HG02981 (cell line): ENCODE measurements around the gene CAPN15.
"Not testable (repeated sequence)": the region's sequence is repeated elsewhere in the genome, so short reads cannot be mapped to it uniquely, and the experiment has no call there.

Experiments
- ATAC-seq: cut with Tn5 transposase; IDR thresholded peaks from one replicate; pipeline ENCODE4 v1.9.1; 2021; ENCODE audit warnings: mild to moderate bottlenecking, moderate library complexity; ENCODE audit not compliant: unreplicated experiment

Gene CAPN15

DNA sequence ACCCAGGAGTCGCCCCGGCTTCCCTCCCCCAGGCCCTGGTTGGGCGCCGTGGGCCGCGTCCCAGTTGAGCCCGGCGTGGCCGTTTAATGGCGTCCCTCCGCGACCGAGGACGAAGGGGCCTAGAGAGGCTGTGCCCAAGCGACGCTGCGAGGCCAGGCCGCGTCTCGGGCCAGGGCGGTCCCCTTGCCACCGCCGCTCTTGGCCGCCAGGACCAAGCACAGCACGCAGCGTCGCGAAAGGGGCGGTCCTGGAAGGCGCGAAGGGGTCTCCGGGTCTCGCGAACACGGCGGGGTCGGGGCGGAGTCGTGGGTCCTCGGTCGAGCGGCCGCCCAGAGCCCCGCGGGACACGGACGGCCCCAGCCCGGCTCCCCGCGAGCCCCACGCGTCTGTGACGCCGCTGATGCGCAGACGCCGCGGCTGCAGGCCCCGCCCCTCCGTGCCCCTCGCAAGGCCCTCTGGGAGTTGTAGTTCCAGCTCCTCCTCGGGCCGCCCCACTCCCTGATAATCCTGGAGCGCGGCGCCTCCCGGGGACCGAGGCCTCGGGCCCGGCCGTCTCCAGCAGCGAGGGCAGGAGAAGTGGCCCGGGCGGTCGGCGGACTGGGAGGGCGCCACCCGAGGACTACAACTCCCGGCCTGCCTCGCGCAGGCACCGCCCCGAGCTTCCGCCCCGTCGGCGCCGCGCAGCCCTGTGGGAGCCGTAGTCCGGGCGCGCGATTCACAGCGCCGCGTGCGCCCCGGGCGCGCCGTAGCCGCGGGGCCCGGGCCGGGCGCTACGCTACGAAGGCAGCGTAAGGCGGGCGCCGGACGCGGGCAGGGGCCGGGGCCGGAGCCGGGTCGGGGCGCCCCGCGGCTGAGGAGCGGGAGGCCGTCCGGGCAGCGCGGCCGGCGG is at the start of gene CAPN15:
Gene CAPN15, plus strand, starts transcription at position 698 of the 889 bp plus-strand sequence. CDS start 19,127 bp downstream, outside the sequence.
- ATAC-seq = peak; percentile 65

DNA sequence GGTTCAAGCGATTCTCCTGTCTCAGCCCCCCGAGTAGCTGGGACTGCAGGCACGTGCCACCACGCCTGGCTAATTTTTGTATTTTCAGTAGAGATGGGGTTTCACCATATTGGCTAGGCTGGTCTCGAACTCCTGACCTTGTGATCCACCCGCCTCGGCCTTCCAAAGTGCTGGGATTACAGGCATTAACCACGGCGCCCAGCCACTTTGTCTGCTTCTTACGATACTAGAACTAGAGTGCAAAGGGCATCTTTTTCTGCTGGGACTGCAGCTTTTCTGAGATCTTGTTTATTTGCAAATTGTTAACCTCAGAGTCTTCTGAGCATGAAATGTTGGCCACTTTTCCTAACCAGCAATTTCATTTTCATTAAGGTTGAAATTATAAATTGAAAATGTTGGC is 49.2 kb upstream of the CAPN15 start:
- ATAC-seq = not testable (repeated sequence)

DNA sequence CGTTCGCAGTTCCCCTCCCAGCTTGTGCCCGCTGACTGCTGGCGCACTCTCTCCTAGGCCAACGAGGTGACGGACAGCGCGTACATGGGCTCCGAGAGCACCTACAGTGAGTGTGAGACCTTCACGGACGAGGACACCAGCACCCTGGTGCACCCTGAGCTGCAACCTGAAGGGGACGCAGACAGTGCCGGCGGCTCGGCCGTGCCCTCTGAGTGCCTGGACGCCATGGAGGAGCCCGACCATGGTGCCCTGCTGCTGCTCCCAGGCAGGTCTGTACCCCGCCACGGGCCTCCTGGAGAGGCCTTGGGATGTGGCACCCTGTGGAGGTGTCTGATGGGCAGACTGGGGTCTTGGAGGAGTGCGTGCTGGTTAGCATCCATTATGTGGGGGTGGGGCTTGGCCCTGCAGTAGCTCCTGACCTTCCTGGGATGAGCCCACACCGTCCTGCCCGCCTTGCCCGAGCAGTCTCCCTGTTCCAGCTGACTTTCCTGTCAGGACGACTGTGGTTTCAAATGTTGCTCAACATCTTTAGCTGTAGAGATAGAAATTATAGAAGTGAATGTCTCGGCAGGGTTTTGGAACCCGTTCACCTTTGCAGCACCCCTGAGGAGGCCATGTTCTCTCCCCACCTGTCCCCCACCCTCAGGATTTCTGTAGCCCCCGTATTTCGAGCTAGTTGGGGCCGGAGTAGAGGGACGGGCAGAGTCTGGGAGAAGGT is 44.9 kb upstream of the CAPN15 start:
- no peak for ATAC-seq

DNA sequence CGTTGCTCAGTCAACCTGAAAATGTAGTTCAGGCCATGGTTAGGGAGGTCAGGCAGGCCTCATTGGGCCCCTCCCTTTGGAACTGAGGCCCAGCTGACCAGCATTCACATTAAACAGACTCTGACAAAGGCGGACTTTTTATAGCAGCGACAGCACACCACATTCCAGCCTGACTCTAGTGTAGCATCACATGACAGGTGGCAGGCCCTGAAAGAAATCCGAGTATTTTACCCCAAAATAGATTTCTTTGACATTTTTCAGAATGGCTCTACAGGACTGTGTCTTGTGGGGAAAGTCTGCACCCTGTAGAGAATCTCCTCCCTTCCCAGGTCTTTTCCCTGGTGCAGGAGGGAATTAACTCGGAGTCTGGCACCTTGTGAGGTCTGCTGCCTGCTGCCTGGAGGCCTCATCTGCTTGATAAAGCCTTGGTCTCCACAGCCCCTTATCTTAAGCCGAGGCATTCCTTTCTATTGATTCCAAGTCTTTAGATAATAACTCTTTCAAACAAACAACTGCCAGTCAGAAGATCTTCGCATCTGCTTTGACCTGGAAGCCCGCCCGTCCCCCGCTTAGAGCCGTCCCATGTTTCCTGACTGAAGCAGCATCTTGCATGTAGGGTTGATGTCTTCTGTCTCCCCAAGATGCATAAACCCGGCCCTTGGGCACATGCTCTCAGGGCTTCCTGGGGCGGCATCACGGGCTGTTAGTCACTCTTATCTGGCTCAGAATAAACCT is 44.0 kb upstream of the CAPN15 start:
- no peak for ATAC-seq

DNA sequence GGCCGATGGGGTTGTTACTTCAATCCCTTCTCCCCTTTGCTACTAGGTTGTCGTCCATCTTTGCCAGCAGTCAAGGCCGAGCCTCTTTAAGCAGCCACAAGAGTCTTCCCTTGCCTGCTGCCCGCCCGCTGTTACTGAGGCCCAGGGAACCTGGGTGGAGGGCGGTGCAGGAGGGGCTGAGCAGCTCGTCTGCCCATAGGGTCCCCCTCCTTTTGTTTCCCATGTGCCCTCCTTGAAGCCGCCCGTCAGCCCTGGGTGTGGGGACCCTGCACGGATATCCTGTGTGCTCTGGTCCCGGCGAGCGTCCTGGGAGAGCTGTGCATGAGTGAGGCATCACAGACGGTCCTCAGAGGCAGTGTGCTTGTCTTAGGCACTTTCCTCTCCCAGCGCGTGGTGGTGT is 37.9 kb upstream of the CAPN15 start:
- ATAC-seq = no peak

DNA sequence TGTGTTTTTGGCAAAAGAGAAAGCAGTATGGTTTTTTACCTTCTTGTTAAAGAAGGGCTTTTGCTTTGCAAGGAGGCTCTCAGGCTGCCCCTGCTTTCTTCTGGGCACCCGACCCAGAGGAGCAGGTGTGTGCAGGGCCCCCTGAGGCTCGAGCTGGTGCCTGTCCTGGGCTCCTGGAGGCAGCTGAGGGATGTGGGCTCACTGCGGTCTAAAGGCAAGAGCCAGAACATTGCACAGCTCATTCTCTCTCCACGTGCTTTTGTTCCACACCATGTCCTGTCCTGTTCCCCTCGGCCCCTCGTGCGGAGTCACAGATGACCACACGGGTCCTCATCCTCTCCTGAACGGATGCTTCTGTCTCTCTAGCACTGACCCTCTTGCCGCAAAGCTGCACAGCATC is 36.7 kb upstream of the CAPN15 start:
- ATAC-seq = no peak

DNA sequence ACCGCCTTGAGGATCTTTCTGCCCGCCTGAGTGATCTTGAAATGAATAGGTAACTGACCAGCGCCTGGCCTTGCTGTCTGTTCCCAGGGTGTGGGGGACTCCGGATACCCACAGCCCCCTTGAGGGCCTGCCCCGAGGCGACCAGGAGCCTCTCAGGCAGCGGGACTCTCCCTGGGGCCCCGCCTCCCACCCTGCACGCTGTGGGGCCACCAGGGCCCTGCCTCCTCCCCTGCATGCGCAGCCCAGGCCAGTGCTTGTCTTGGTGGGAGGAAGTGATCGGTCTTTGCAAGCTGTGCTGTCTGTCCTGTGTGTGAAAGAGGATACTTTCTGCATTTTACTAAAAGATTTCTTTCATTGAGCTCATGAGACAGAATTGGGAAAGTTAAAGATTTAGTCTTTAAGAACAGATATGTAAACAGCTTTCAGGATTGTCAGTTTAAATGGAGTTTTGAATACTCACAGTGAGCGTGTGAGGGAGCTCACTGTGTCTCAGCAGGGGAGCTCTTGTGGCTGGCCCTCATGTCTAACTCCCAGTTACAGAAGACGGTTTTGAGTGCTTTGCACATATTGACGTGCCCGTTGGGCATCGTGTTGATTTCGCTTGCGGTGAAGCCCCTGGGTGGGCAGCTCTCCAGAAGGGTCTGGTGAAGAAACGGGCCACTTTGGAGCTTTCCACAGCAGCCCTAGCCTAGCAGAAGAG is 36.1 kb upstream of the CAPN15 start:
- ATAC-seq = no peak

DNA sequence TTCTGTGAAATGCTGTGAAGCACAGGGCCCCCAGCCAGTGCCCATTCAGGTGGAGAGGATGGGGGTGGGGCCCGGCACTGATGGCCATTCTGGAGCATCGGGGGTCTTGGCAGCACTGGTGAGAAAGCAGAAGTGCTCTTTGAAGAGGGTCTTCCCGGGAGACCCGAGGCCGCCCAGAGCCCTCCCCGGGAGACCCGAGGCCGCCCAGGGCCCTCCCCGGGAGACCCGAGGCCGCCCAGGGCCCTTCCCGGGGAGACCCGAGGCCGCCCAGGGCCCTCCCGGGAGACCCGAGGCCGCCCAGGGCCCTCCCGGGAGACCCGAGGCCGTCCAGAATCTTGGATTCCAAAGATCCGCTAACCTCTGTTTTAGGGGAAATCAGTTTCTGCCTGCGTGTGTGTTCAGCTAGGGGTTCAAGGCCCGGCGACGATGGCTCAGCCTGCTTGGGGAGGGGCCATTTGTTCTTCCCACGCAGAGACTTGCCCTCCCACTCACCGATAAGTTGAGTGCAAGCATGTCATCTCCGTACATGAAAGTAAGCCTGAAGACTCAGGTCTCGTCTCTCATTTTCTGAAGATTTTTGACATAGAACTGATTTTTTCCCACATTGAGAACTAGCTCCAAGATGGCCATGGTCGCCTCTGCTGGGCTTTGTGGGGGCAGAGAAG is 35.2 kb upstream of the CAPN15 start:
- ATAC-seq = no peak

DNA sequence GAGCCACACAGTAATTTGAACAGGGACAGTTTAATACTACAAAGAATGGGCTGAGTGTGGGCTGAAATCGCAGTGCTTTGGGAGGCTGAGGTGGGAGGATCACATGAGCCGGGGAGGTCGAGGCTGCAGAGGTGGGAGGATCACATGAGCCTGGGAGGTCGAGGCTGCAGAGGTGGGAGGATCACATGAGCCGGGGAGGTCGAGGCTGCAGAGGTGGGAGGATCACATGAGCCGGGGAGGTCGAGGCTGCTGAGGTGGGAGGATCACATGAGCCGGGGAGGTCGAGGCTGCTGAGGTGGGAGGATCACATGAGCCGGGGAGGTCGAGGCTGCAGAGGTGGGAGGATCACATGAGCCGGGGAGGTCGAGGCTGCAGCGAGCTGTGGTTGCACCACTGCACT is 32.8 kb upstream of the CAPN15 start:
- not testable (repeated sequence) for ATAC-seq

DNA sequence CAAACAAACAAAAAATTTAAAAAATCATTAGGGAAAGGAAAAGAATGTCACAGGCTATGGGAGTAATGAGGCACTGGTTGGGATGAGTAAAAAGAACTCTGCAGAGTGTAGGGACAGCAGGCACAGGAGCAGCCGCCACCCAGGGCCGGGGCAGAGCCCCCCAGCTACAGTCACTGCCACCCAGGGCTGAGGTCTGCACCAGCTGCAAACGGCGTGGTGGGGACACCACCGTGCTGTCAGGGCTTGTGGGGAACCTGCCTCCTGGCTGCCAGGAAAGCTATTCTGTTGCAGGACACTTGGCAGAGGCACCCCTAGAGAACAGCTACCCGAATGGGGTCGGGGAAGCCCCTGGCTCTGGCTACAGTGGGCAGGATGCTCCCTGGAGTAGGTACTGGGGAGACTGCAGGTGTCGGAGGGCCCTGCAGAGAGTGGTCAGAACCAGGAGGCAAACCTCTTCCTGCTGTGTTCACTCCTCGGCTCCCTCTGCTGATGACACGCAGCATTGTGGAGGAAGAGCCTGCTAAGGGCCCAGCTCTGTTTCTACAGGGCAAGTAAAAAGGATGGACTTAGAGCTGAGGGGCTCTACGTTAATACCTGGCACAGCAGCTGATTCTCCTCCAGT is 32.3 kb upstream of the CAPN15 start:
- ATAC-seq = no peak

DNA sequence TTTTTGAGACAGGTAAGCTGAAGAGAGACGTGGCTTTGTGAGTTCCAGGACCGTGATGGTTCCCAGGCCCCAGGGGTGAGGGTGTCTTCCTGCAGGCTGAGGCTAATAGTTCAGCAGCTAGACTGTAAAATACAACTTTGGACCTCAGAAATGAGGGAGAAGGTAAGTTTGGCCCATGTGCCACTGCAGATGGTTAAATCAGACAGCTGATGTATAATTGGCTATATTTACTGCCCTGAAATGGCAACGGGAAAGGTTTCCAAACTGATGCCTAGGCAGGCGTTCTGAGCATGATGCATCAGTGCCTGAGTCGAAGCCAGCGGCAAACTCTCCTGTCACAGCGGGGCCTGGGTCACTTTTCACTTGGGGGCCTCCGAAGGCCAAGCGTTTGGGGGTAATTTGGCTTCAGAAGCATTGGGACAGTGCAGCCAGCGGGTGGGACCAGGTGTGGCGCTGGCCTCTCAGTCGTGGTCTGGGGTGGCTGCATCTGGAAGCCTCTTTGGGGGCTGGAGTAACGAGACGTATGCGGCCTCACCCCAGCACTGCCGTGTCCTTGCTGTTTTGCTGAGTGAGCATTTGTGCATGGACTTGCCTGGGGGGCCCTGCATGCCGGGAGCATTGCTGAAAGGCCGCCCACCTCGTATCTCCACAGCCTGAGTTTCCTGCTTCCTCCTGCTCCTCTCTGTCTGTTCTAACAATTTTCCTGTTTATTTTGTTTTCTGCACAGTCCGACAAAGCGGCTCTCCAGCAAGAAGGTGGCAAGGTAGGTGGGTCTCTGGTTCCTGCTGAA is 31.2 kb upstream of the CAPN15 start:
- no peak for ATAC-seq

DNA sequence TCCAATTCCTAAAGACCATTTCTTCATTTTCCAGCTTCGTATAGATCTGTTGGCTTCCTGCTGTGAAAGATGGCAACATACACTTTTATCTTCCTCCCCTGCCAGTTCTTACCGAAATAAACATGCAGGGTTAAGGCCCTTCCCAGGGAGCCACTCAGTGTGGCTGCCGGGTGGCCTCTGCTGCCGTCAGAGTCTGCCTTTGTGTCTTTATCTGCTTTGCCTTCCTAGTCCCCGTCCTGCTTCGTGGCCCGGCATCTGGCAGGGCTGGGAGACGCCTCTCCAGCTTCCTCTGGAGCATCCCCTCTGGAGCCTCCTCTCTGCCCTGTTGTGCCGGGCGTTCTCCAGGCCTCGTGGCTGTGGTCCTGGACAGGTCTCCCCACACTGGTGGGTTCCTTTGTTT is 30.3 kb upstream of the CAPN15 start:
- ATAC-seq = no peak

DNA sequence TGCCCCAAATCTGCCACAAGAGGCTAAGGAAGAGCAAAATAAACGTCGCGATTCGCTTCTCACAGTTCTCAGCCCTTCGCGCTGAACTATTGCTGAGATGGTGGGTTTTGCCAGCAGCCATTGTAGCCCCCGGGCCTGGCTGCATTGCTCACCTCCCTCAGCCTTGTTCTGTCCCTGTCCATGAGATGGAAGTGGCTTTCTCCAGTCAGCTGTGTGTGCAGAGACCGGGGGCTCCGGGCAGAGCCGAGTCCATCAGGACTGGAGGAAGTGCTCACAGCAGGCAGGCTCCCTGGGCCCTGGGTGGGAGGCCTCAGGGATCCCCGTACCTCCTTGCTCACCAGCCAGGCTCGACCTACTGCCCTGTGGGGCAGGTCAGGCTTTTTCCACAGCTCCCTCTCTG is 27.6 kb upstream of the CAPN15 start:
- no peak for ATAC-seq

DNA sequence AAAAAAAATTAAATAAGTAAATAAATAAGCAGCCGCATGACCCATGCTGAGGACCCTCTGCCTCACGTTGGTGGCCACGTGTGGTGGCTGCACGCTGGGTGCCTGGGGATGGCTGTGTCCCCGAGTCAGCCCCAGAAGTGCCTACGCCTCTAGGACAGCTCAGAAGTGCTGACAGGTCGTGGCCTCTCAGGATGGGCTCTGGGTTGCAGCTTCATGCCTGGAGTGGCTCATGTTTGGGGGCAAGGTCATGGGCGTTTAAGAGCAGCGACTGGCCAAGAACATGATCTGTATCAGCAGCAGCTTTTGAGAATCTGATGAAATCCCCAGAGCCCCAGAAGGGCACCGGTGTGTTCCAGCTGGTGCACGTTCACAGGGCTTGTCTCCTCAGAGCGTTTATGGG is 26.8 kb upstream of the CAPN15 start:
- ATAC-seq = no peak

DNA sequence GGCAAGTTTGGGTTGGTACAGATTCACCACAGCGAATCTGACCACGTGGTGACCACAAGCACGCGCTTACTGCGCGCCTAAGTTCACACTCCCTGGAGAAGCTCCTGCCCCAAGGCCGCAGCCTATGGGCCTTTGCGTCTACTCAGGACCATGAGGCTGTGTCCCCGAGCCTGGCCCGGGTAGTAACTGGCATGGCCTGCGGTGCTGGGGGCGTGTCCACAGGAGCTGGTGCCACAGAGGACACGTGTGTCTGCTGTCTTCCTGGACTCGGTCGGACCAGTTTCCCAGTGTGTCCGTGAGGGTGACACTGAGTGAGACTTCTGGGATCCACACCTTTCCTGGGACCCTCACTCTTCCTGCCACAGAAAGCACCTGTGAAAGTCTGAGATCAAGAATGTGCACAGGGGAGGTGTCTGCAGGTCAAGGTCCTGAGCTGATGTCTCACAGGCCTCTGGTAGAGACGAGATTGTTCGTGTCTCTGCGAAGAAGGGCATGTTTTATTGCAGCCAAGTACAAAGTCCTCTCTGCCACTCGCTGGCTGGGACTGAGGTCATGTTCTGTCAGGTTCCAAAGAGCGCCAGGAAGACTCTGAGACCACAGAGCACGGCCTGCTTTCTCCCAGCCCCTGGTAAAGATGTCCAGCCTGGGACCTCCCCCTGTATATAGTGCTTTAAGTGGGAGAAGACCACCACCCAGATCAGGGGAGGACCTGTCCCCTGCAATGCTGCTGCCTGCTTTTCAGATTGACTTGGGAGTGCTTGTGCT is 25.2 kb upstream of the CAPN15 start:
- no peak for ATAC-seq

DNA sequence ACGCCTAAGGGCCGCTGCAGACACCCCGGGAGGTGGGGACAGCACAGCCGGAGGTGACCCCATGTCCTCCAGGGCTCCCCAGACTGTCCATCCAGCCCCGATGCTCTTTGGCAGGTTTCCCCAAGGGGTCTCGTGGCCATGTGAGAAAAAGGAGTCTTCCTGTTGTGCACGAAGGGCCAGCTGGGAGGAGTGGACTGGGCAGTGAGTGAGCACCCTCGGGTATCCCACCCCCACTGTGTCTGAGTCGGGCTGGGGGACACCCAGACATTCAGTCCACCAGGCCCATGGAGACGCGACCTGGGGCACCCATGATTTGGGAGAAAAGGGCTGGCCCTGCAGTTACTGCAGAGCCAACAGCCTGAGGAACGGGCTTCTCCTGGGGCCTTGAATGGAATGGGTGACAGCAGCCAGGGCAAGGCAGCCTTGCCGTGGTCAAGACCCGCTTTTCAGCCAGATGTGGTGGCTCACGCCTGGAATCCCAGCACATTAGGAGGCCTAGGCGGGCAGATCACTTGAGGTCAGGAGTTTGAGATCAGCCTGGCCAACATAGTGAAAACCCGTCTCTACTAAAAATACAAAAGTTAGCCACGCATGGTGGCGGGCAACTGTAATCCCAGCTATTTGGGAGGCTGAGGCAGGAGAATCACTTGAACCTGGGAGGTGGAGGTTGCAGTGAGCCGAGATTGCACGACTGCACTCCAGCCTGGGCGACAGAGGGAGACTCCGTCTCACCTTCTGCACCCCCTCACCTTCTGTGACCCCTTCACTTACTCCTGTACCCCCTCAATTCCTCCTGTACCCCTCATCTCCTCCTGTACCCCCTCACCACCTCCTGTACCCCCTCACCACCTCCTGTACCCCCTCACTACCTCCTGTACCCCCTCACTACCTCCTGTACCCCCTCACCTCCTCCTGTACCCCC is 24.1 kb upstream of the CAPN15 start:
- no peak for ATAC-seq

DNA sequence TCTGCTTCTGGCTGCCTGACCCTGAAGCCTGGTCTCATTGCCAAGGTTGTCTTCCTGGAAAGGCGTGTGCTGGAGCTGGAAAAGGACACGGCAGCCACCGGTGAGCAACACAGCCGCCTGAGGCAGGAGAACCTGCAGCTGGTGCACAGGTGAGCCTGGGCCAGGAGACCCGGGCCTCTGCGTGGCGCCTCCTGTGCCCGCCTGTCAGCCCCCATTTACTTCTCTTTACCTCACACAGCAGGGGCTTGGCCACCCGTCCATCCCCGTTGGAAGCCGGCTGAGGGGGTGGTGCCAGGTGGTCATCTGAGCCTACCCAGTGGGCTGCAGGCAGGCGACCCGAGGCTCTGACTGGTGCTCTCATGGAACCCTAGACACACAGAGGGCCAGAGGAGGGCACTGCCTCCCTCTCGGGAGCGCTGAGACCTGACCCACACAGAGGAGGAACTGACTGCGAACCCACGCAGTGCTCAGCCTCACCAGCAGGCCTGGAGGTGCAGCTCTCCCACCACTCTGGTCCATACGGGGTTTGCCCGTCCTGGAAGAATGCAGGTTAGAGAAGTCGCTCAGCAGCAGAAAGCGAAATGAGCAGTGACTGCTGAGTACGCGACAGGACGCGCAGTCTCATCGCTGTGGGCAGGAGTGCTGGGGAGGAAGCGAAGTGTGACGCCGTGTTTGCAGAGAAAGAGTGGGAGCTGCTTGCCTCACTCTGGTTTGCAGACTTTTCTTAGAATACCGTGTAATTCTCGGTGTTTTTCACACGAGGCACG is 21.9 kb upstream of the CAPN15 start:
- no peak for ATAC-seq
